T-cell (primary cell): ENCODE data around the gene SH2D3C. TPM values are rescaled to one million over a fixed set of nuclear protein-coding genes. Genes with fewer than 3 reads are reported as not detected.

Experiments used
- ATAC-seq, 4 experiments: fragments of 200-7000 bp in 3 of 4; fragments of 150-1000 bp in 1 of 4; cut with Tn5 transposase; replicated peaks in 1 of 4; 1 replicate in 3 of 4; 2 replicates in 1 of 4; pipeline ENCODE4 v1.10.0; 2021; ENCODE audit warnings: moderate library complexity in 3 of 4, mild to moderate bottlenecking in 2 of 4, moderate number of reproducible peaks in 1 of 4
- CTCF ChIA-PET, 2 donors: fragments of 300-600 bp; sonication (Branson Sonifier 250); formaldehyde crosslinking; loops; one replicate each; lab custom pipeline; 2022; ENCODE audit warnings: antibody characterized with exemption in 2 of 2; lab: Charles Lee
- POLR2A ChIA-PET, 2 donors: fragments of 300-600 bp; sonication (Branson Sonifier 250); formaldehyde crosslinking; loops; one replicate each; lab custom pipeline; 2022; ENCODE audit warnings: antibody characterized with exemption in 2 of 2; lab: Charles Lee
- DNase-seq, 35 experiments: peaks; one replicate each; pipeline versions ENCODE4 v3.0.0 to v3.0.0-alpha.2; 2013 to 2023
- H3K27ac ChIP-seq: one replicate; pipeline ENCODE4 v1.5.1; 2013; ENCODE audit warnings: low read length
- H3K27me3 ChIP-seq, 2 experiments: replicated peaks in 1 of 2; 1 replicate in 1 of 2; 2 replicates in 1 of 2; pipeline versions ENCODE4 v1.6.1 to v1.7.0; 2013; ENCODE audit warnings: low read length in 1 of 2, mixed read lengths in 1 of 2; ENCODE audit not compliant: control insufficient read depth in 2 of 2, insufficient read depth in 2 of 2; ENCODE audit errors: extremely low read depth in 1 of 2
- H3K36me3 ChIP-seq, 2 donors: 1 replicate in 1 of 2; 2 replicates in 1 of 2; pipeline versions ENCODE4 v1.6.1 to v1.7.0; 2013; ENCODE audit warnings: low read length in 1 of 2; ENCODE audit not compliant: control insufficient read depth in 2 of 2, insufficient read depth in 1 of 2; ENCODE audit errors: extremely low read depth in 1 of 2
- H3K4me1 ChIP-seq, 2 experiments: 1 replicate in 1 of 2; 2 replicates in 1 of 2; pipeline versions ENCODE4 v1.6.1 to v1.7.0; 2013; ENCODE audit warnings: low read length in 2 of 2, mixed read lengths in 1 of 2; ENCODE audit not compliant: insufficient read depth in 2 of 2, control insufficient read depth in 1 of 2; ENCODE audit errors: extremely low read depth in 1 of 2
- H3K4me3 ChIP-seq, 2 donors: 1 replicate in 1 of 2; 2 replicates in 1 of 2; pipeline versions ENCODE4 v1.5.1 to v1.7.0; 2013; ENCODE audit warnings: mild to moderate bottlenecking in 2 of 2, low read length in 1 of 2, moderate library complexity in 1 of 2; ENCODE audit not compliant: control insufficient read depth in 1 of 2; ENCODE audit errors: extremely low read depth in 1 of 2
- H3K9me3 ChIP-seq: 2 replicates; pipeline ENCODE4 v1.7.0; 2013
- H3K27ac Mint-ChIP-seq, 2 donors: one replicate each; pipeline ENCODE4 v1.8.0; 2020 to 2021; ENCODE audit warnings: mild to moderate bottlenecking in 2 of 2, mixed read lengths in 2 of 2
- H3K27me3 Mint-ChIP-seq, 2 donors: one replicate each; pipeline ENCODE4 v1.8.0; 2021 to 2022; ENCODE audit warnings: mixed read lengths in 2 of 2
- H3K36me3 Mint-ChIP-seq: one replicate; pipeline ENCODE4 v1.8.0; 2021; ENCODE audit warnings: mixed read lengths
- H3K4me1 Mint-ChIP-seq, 3 donors: one replicate each; pipeline ENCODE4 v1.8.0; 2020 to 2022; ENCODE audit warnings: mixed read lengths in 3 of 3, mild to moderate bottlenecking in 1 of 3
- H3K4me3 Mint-ChIP-seq, 3 donors: one replicate each; pipeline ENCODE4 v1.8.0; 2020 to 2022; ENCODE audit warnings: mild to moderate bottlenecking in 3 of 3, mixed read lengths in 3 of 3, moderate library complexity in 3 of 3
- H3K9me3 Mint-ChIP-seq, 3 donors: one replicate each; pipeline ENCODE4 v1.8.0; 2020 to 2022; ENCODE audit warnings: mixed read lengths in 3 of 3
- WGBS: methylation state at CpG from one replicate; pipeline ENCODE4 v1.1.5; 2013; ENCODE audit warnings: missing lambda C conversion rate; ENCODE audit not compliant: insufficient coverage; 5-methylcytosine and 5-hydroxymethylcytosine counted together
- total RNA-seq, 35 experiments: library from RNA in 6 of 35; stranded (reverse) in 6 of 35; fragments of 120-200 nt in 1 of 35; gene quantifications; one replicate each; pipeline versions ENCODE4 v1.2.1 to v1.2.4 and lab custom pipeline; 2013 to 2026

The SH2D3C gene
- total RNA-seq, 5 donors from 2014 or later (not counting 1 experiment from before 2014, with no cell fraction given), result 31.6 to 48.7 (median 47.7) TPM

DNA sequence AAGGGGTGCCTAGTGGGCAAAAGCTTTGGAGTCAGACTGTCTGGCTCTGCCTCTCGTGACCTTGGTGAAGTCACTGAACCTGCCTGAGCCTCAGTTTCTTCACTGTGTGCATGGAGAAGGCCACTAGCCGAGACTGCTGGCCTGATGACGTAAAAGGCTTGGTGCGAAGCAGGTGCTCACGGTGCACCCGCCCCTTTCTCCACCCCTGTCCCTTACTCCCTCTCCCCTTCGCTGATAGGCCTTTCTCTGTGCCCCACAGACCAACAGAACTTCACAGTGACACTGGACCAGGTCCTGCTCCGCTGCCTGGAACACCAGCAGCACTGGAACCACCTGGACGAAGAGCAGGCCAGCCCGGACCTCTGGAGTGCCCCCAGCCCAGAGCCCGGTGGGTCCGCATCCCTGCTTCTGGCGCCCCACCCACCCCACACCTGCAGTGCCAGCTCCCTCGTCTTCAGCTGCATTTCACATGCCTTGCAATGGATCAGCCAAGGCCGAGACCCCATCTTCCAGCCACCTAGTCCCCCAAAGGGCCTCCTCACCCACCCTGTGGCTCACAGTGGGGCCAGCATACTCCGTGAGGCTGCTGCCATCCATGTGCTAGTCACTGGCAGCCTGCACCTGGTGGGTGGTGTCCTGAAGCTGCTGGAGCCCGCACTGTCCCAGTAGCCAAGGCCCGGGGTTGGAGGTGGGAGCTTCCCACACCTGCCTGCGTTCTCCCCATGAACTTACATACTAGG is 34.6 kb upstream of the SH2D3C start:
- Histone ChIP-seq H3K36me3 (peaks cover 44 to 69% of the 10 kb centered on the region in 2 donors), H3K27me3 (no peaks in the 10 kb centered on the region), H3K27ac (no peak overlapping the region), H3K4me3 (no peak overlapping the region), H3K9me3 (no peaks in the 10 kb centered on the region), H3K4me1 (no peaks in the 10 kb centered on the region)
- no peak for ATAC-seq
- Mint-ChIP-seq H3K36me3 (peaks cover 26% of the 10 kb centered on the region), H3K27ac (no peak overlapping the region), H3K4me3 (no peak overlapping the region), H3K4me1 (no peaks in the 10 kb centered on the region), H3K9me3 (no peaks in the 10 kb centered on the region), H3K27me3 (no peaks in the 10 kb centered on the region)
- ChIA-PET POLR2A (no interaction called here), CTCF (no interaction called here)
- no peak for DNase-seq
- 96% methylated on average over 15 of the region's 19 CpGs for WGBS

DNA sequence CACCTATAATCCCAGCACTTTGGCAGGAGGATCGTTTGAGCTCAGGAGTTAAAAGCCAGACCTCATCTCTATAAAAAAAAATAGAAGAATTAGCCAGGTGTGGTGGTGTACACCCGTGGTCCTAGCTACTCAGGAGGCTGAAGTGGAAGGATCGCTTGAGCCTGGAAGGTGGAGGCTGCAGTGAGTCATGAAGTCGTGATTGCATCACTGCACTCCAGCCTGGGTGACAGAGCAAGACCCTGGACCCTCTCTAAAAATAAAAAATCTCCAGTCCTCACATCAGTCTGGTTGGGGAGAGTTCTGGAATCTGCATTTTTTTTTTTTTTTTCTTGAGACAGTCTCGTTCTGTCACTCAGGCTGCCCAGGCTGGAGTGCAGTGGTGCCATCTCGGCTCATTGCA is 33.5 kb upstream of the SH2D3C start:
- Mint-ChIP-seq H3K27ac (no peak overlapping the region), H3K9me3 (no peaks in the 10 kb centered on the region), H3K4me1 (peaks cover 0 to 2% (median 0%) of the 10 kb centered on the region in 3 donors), H3K27me3 (no peaks in the 10 kb centered on the region), H3K36me3 (peaks cover 26% of the 10 kb centered on the region), H3K4me3 (no peak overlapping the region)
- Histone ChIP-seq H3K27me3 (no peaks in the 10 kb centered on the region), H3K9me3 (no peaks in the 10 kb centered on the region), H3K36me3 (peaks cover 50 to 73% of the 10 kb centered on the region in 2 donors), H3K27ac (no peak overlapping the region), H3K4me1 (no peaks in the 10 kb centered on the region), H3K4me3 (no peak overlapping the region)
- ChIA-PET POLR2A (interaction anchor here in 1 of 2 donors (0.6 kb wide), 1 partner anchor 11 kb away, joined by 3 read pairs; no protein-coding TSS in a partner anchor), CTCF (no interaction called here)
- ATAC-seq (no peak), DNase-seq (no peak)
- 90% methylated on average over 2 of the region's 6 CpGs for WGBS

- H3K36me3 Mint-ChIP-seq, result peaks cover 32% of the 10 kb centered on the region
- Histone ChIP-seq H3K9me3 (no peaks in the 10 kb centered on the region), H3K4me1 (no peaks in the 10 kb centered on the region), H3K27me3 (no peaks in the 10 kb centered on the region), H3K4me3 (no peak overlapping the region), H3K27ac (no peak overlapping the region), H3K36me3 (peaks cover 44 to 74% of the 10 kb centered on the region in 2 donors)
- CTCF ChIA-PET, result no interaction called here
- H3K27ac Mint-ChIP-seq, result no peak overlapping the region
- no peaks in the 10 kb centered on the region for H3K9me3 Mint-ChIP-seq
- no peak overlapping the region for H3K4me3 Mint-ChIP-seq
- H3K4me1 Mint-ChIP-seq, result peaks cover 0 to 7% (median 4%) of the 10 kb centered on the region in 3 donors
- 99% methylated on average over 10 of the region's 10 CpGs for WGBS
- no peaks in the 10 kb centered on the region for H3K27me3 Mint-ChIP-seq
- POLR2A ChIA-PET, result no interaction called here
- no peak for DNase-seq
- no peak for ATAC-seq
These were observed 32.1 kb upstream of the SH2D3C start for GRCh38 chr9:127810378-127811187.

- WGBS, result 96% methylated on average over 38 of the region's 57 CpGs
- DNase-seq (no peak), ATAC-seq (no peak)
- H3K4me1 ChIP-seq, result peaks cover 0 to 3% of the 10 kb centered on the region in 2 experiments
- POLR2A ChIA-PET, result interaction anchor here in 1 of 2 donors (0.6 kb wide), 1 partner anchor 39 kb away, joined by 6 read pairs; no protein-coding TSS in a partner anchor
- H3K27me3 ChIP-seq, result no peaks in the 10 kb centered on the region
- no peak overlapping the region for H3K27ac ChIP-seq
- peaks cover 36 to 70% of the 10 kb centered on the region in 2 donors for H3K36me3 ChIP-seq
- Mint-ChIP-seq H3K27me3 (no peaks in the 10 kb centered on the region), H3K4me1 (peaks cover 0 to 8% (median 4%) of the 10 kb centered on the region in 3 donors), H3K4me3 (no peak overlapping the region), H3K36me3 (peaks cover 32% of the 10 kb centered on the region), H3K9me3 (no peaks in the 10 kb centered on the region), H3K27ac (no peak overlapping the region)
- CTCF ChIA-PET, result no interaction called here
- no peak overlapping the region for H3K4me3 ChIP-seq
- no peaks in the 10 kb centered on the region for H3K9me3 ChIP-seq
These were observed 31.3 kb upstream of the SH2D3C start for GRCh38 chr9:127809540-127810377.

GRCh38 chr9:127809002-127809539 is 30.6 kb upstream of the SH2D3C start:
- no peak overlapping the region for H3K4me3 ChIP-seq
- DNase-seq (no peak), ATAC-seq (no peak)
- Mint-ChIP-seq H3K4me3 (no peak overlapping the region), H3K36me3 (peaks cover 32% of the 10 kb centered on the region), H3K27ac (no peak overlapping the region), H3K27me3 (no peaks in the 10 kb centered on the region), H3K4me1 (peaks cover 6 to 14% (median 11%) of the 10 kb centered on the region in 3 donors), H3K9me3 (no peaks in the 10 kb centered on the region)
- H3K9me3 ChIP-seq, result no peaks in the 10 kb centered on the region
- H3K27me3 ChIP-seq, result no peaks in the 10 kb centered on the region
- CTCF ChIA-PET, result no interaction called here
- no peak overlapping the region for H3K27ac ChIP-seq
- POLR2A ChIA-PET, result interaction anchor here in 1 of 2 donors (0.6 kb wide), 1 partner anchor 38 kb away, joined by 6 read pairs; no protein-coding TSS in a partner anchor
- peaks cover 0 to 10% of the 10 kb centered on the region in 2 experiments for H3K4me1 ChIP-seq
- WGBS, result 99% methylated on average over 7 of the region's 9 CpGs
- peaks cover 34 to 71% of the 10 kb centered on the region in 2 donors for H3K36me3 ChIP-seq
